Measurements from ENCODE around the gene CFAP210. TPM values are rescaled to one million over a fixed set of nuclear protein-coding genes. Genes with fewer than 3 reads are reported as not detected.

CFAP210 gene
- total and polyA plus RNA-seq, 4 donors, result 1.2 to 7.2 (median 3.3) TPM

DNA sequence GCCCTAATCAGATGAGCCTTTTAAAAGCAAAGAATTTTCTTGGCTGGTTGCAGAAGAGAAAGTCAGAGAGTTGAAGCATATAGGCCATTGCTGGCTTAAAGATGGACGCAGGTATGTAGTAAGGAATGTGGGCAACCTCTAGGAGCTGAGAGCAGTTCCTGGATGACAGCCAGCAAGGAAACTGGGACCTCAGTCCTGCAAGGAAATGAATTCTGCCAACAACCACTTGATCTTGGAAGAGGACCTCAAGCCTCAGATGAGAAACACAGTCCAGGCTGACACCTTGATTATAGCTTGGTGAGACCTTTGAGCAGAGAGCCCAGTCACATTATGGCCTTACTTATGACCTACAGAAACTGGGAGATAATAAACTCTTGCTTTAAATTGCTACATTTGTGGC, 15.8 kb upstream of the CFAP210 start:
- no peak overlapping the region for H3K27ac ChIP-seq (ENCODE audit: low read depth in 1 of 2, low read length in 1 of 2)
- H3K4me1 ChIP-seq (ENCODE audit: control insufficient read depth in 5 of 5, insufficient read depth in 5 of 5, low read length in 5 of 5), result peaks cover 0 to 12% (median 0%) of the 10 kb centered on the region in 5 donors
- TF ChIP-seq, protein P1, sequence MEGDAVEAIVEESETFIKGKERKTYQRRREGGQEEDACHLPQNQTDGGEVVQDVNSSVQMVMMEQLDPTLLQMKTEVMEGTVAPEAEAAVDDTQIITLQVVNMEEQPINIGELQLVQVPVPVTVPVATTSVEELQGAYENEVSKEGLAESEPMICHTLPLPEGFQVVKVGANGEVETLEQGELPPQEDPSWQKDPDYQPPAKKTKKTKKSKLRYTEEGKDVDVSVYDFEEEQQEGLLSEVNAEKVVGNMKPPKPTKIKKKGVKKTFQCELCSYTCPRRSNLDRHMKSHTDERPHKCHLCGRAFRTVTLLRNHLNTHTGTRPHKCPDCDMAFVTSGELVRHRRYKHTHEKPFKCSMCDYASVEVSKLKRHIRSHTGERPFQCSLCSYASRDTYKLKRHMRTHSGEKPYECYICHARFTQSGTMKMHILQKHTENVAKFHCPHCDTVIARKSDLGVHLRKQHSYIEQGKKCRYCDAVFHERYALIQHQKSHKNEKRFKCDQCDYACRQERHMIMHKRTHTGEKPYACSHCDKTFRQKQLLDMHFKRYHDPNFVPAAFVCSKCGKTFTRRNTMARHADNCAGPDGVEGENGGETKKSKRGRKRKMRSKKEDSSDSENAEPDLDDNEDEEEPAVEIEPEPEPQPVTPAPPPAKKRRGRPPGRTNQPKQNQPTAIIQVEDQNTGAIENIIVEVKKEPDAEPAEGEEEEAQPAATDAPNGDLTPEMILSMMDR (IDR thresholded peaks at IDR 0.05; ENCODE audit: control extremely low read depth, extremely low read depth), result no peak
- DNase-seq (peak in 2 of 3 donors; percentile 45 to 62), ATAC-seq (ENCODE audit: insufficient read depth, low FRiP score) (peak; percentile 73)
- no peaks in the 10 kb centered on the region for H3K9me3 ChIP-seq (ENCODE audit: control insufficient read depth in 4 of 4, insufficient read depth in 3 of 4, low read length in 3 of 4)
- H3K9ac ChIP-seq (ENCODE audit: insufficient read depth in 1 of 2, low read length in 2 of 2), result no peak overlapping the region
- H3K4me3 ChIP-seq, result no peak overlapping the region
- no peaks in the 10 kb centered on the region for H3K27me3 ChIP-seq (ENCODE audit: control insufficient read depth in 3 of 3, insufficient read depth in 3 of 3, low read length in 2 of 3)
- no peaks in the 10 kb centered on the region for H3K36me3 ChIP-seq (ENCODE audit: control insufficient read depth in 4 of 4, insufficient read depth in 4 of 4, low read length in 4 of 4)
- WGBS, 2 donors, result 58 to 62% methylated on average over 1 of the region's 1 CpG

DNA sequence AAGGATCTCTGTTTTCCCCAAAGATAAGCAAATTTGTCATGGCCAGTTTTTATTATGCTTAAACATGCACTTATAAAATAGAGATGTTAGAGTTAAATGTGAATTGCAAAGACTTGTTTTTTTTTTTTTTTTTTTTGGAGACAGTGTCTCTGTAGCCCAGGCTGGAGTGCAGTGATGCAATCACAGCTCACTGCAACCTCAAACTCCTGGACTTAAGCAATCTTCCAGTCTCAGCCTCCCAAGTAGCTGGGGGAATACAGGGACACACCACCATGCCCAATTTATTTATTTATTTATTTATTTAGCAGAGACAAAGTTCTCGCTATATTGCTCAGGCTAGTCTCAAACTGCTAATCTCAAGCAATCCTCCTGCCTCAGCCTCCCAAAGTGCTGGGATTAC, 15.1 kb upstream of the CFAP210 start:
- 97 to 100% methylated on average over 1 of the region's 1 CpG for WGBS, 2 donors
- Histone ChIP-seq H3K4me1 (ENCODE audit: control insufficient read depth in 5 of 5, insufficient read depth in 5 of 5, low read length in 5 of 5) (peaks cover 0 to 8% (median 0%) of the 10 kb centered on the region in 5 donors), H3K36me3 (ENCODE audit: control insufficient read depth in 4 of 4, insufficient read depth in 4 of 4, low read length in 4 of 4) (no peaks in the 10 kb centered on the region), H3K9me3 (ENCODE audit: control insufficient read depth in 4 of 4, insufficient read depth in 3 of 4, low read length in 3 of 4) (no peaks in the 10 kb centered on the region), H3K9ac (ENCODE audit: insufficient read depth in 1 of 2, low read length in 2 of 2) (no peak overlapping the region), H3K27me3 (ENCODE audit: control insufficient read depth in 3 of 3, insufficient read depth in 3 of 3, low read length in 2 of 3) (no peaks in the 10 kb centered on the region), H3K27ac (ENCODE audit: low read depth in 1 of 2, low read length in 1 of 2) (no peak overlapping the region), H3K4me3 (no peak overlapping the region)
- ATAC-seq (ENCODE audit: insufficient read depth, low FRiP score), result no peak
- TF ChIP-seq, protein P1 (IDR thresholded peaks at IDR 0.05; ENCODE audit: control extremely low read depth, extremely low read depth), result no peak
- DNase-seq, result no peak

DNA sequence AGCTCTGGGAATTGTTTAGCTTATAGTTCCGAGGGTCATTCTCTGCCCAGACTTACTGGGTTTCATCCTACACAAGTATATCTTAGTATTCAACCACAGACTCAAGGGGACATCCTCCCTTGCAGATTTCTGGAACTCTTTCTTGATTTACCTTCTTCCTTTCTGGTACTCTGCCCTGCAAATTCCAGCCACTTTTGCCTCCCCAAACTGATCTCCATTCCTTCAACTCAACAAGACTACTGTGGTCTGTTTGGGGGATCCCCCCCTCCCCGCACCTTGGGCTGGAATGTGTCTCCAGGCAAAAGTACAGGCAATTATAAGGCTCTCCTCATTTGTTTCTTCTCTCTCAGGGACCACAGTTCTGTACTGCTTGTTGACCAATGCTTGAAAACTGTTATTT, 13.4 kb upstream of the CFAP210 start:
- ATAC-seq (ENCODE audit: insufficient read depth, low FRiP score) (no peak), DNase-seq (no peak)
- Histone ChIP-seq H3K9ac (ENCODE audit: insufficient read depth in 1 of 2, low read length in 2 of 2) (no peak overlapping the region), H3K4me1 (ENCODE audit: control insufficient read depth in 5 of 5, insufficient read depth in 5 of 5, low read length in 5 of 5) (peaks cover 0 to 8% (median 0%) of the 10 kb centered on the region in 5 donors), H3K27me3 (ENCODE audit: control insufficient read depth in 3 of 3, insufficient read depth in 3 of 3, low read length in 2 of 3) (no peaks in the 10 kb centered on the region), H3K9me3 (ENCODE audit: control insufficient read depth in 4 of 4, insufficient read depth in 3 of 4, low read length in 3 of 4) (no peaks in the 10 kb centered on the region), H3K36me3 (ENCODE audit: control insufficient read depth in 4 of 4, insufficient read depth in 4 of 4, low read length in 4 of 4) (no peaks in the 10 kb centered on the region), H3K27ac (ENCODE audit: low read depth in 1 of 2, low read length in 1 of 2) (no peak overlapping the region), H3K4me3 (no peak overlapping the region)
- 71 to 97% methylated on average over 2 of the region's 2 CpGs for WGBS, 2 donors
- TF ChIP-seq, protein P1 (IDR thresholded peaks at IDR 0.05; ENCODE audit: control extremely low read depth, extremely low read depth), result no peak

DNA sequence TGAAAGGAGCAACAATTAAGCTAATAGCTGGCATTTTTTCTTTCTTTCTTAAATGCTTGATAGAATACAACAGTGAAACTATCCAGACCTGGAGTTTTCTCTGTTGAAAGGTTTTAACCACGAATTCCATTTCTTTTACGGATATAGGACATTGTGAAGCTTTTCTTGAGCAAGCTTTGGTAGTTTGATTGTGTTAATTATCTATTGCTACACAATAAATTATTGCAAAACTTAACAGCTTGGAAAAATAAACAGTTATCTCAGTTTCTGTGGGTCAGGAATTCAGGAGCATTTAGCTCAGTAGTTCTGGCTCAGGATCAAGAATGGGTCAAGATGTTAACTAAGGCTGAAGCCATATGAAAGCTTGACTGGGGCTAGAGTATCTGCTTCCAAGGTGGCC, 11.7 kb upstream of the CFAP210 start:
- no peak overlapping the region for H3K9ac ChIP-seq (ENCODE audit: insufficient read depth in 1 of 2, low read length in 2 of 2)
- DNase-seq (no peak), ATAC-seq (ENCODE audit: insufficient read depth, low FRiP score) (no peak)
- no peaks in the 10 kb centered on the region for H3K27me3 ChIP-seq (ENCODE audit: control insufficient read depth in 3 of 3, insufficient read depth in 3 of 3, low read length in 2 of 3)
- TF ChIP-seq, protein P1 (IDR thresholded peaks at IDR 0.05; ENCODE audit: control extremely low read depth, extremely low read depth), result no peak
- 37 to 54% methylated on average over 2 of the region's 2 CpGs for WGBS, 2 donors
- peaks cover 0 to 3% (median 0%) of the 10 kb centered on the region in 4 donors for H3K36me3 ChIP-seq (ENCODE audit: control insufficient read depth in 4 of 4, insufficient read depth in 4 of 4, low read length in 4 of 4)
- H3K27ac ChIP-seq (ENCODE audit: low read depth in 1 of 2, low read length in 1 of 2), result no peak overlapping the region
- H3K4me3 ChIP-seq, result no peak overlapping the region
- H3K9me3 ChIP-seq (ENCODE audit: control insufficient read depth in 4 of 4, insufficient read depth in 3 of 4, low read length in 3 of 4), result no peaks in the 10 kb centered on the region
- H3K4me1 ChIP-seq (ENCODE audit: control insufficient read depth in 5 of 5, insufficient read depth in 5 of 5, low read length in 5 of 5), result peaks cover 0 to 8% (median 0%) of the 10 kb centered on the region in 5 donors
